GDM1 (cell line): Measurements from ENCODE around the gene GGPS1.
A peak's percentile ranks its signal among the peaks of the same experiment; 100 is the strongest.
"Not testable (repeated sequence)": the region's sequence is repeated elsewhere in the genome, so short reads cannot be mapped to it uniquely, and the experiment has no call there.

Experiments used
- DNase-seq: peaks from one replicate; lab custom pipeline; 2025; lab: John Stamatoyannopoulos, UW

The GGPS1 gene

GRCh38 chr1:235339746-235340145 lies 11.4 kb downstream of the GGPS1 start:
- no peak for DNase-seq

GRCh38 chr1:235341334-235341733 lies 13.0 kb downstream of the GGPS1 start:
- DNase-seq = no peak

- DNase-seq = no peak
Observed at GRCh38 chr1:235342039-235342438, 13.7 kb downstream of the GGPS1 start.

GRCh38 chr1:235342471-235342870 lies 14.1 kb downstream of the GGPS1 start:
- DNase-seq = no peak

GRCh38 chr1:235343726-235344125 lies 15.4 kb downstream of the GGPS1 start:
- no peak for DNase-seq

- DNase-seq = no peak
Observed at GRCh38 chr1:235351441-235351840, 23.1 kb downstream of the GGPS1 start.

- no peak for DNase-seq
Observed at GRCh38 chr1:235351898-235352297, 23.5 kb downstream of the GGPS1 start.

- no peak for DNase-seq
Observed at GRCh38 chr1:235357485-235358373, 29.4 kb downstream of the GGPS1 start.

GRCh38 chr1:235358899-235359298 lies 30.5 kb downstream of the GGPS1 start:
- no peak for DNase-seq

GRCh38 chr1:235364189-235364588 lies 35.8 kb downstream of the GGPS1 start:
- not testable (repeated sequence) for DNase-seq

- no peak for DNase-seq
Observed at GRCh38 chr1:235366286-235366685, 37.9 kb downstream of the GGPS1 start.

- peak; percentile 87 for DNase-seq
Observed at GRCh38 chr1:235367000-235367908, 38.9 kb downstream of the GGPS1 start, which contains the start of gene TBCE. Gene TBCE (plus strand): TSS chr1:235367427. CDS start chr1:235380050, 12,623 bp downstream.

GRCh38 chr1:235368428-235368827 lies 40.1 kb downstream of the GGPS1 start:
- no peak for DNase-seq

GRCh38 chr1:235369802-235370201 lies 41.4 kb downstream of the GGPS1 start:
- DNase-seq = no peak

- DNase-seq = no peak
Observed at GRCh38 chr1:235375919-235376605, 47.7 kb downstream of the GGPS1 start.

GRCh38 chr1:235378134-235378735 lies 49.9 kb downstream of the GGPS1 start:
- DNase-seq = not testable (repeated sequence)

- not testable (repeated sequence) for DNase-seq
Observed at GRCh38 chr1:235381955-235382739, 53.8 kb downstream of the GGPS1 start.

GRCh38 chr1:235385633-235386032 lies 57.3 kb downstream of the GGPS1 start:
- not testable (repeated sequence) for DNase-seq

- DNase-seq = no peak
Observed at GRCh38 chr1:235391874-235392273, 63.5 kb downstream of the GGPS1 start.
